ENCODE results near the gene CRYBG3.

GRCh38 chr3:97975466-97975865, 153.7 kb downstream of the CRYBG3 start:
- TF ChIP-seq POLR2A (IDR thresholded peaks at IDR 0.05) (no peak), CTCF (IDR thresholded peaks at IDR 0.05) (no peak)
